BLaER1 treated with 17β-estradiol and CSF1 and Interleukin-3, amounts not matched to agents 10 nM and 100 nM (cell line): ENCODE measurements around the gene PDZD2.

Experiments
- H3K27ac ChIP-seq, 11 experiments: shearing (Covaris generic); formaldehyde crosslinking; 2 replicates each; pipeline ENCODE4 v1.8.1; 2022
- H3K27me3 ChIP-seq, 11 experiments: shearing (Covaris generic); formaldehyde crosslinking; 2 replicates each; pipeline ENCODE4 v1.8.1; 2022
- H3K36me3 ChIP-seq, 11 experiments: shearing (Covaris generic); formaldehyde crosslinking; 2 replicates each; pipeline ENCODE4 v1.8.1; 2022
- H3K4me1 ChIP-seq, 10 experiments: shearing (Covaris generic); formaldehyde crosslinking; 2 replicates each; pipeline ENCODE4 v1.8.1; 2022
- H3K4me2 ChIP-seq, 11 experiments: shearing (Covaris generic); formaldehyde crosslinking; 2 replicates each; pipeline ENCODE4 v1.8.1; 2022
- H3K4me3 ChIP-seq, 10 experiments: shearing (Covaris generic); formaldehyde crosslinking; 2 replicates each; pipeline ENCODE4 v1.8.1; 2022
- H3K9ac ChIP-seq, 11 experiments: shearing (Covaris generic); formaldehyde crosslinking; 2 replicates each; pipeline ENCODE4 v1.8.1; 2022
- H3K9me3 ChIP-seq, 11 experiments: shearing (Covaris generic); formaldehyde crosslinking; replicated peaks in 1 of 11; 2 replicates each; pipeline ENCODE4 v1.8.1; 2022
- H4K20me1 ChIP-seq, 11 experiments: shearing (Covaris generic); formaldehyde crosslinking; 2 replicates each; pipeline ENCODE4 v1.8.1; 2022
- Cebpa-rat ChIP-seq, 11 experiments: shearing (Covaris generic); IDR thresholded peaks; 2 replicates each; pipeline ENCODE4 v1.8.1; 2022

Gene PDZD2

GRCh38 chr5:31900296-31900865 is 261.4 kb downstream of the PDZD2 start:
- no peaks in the 10 kb centered on the region for H3K27me3 ChIP-seq

DNA sequence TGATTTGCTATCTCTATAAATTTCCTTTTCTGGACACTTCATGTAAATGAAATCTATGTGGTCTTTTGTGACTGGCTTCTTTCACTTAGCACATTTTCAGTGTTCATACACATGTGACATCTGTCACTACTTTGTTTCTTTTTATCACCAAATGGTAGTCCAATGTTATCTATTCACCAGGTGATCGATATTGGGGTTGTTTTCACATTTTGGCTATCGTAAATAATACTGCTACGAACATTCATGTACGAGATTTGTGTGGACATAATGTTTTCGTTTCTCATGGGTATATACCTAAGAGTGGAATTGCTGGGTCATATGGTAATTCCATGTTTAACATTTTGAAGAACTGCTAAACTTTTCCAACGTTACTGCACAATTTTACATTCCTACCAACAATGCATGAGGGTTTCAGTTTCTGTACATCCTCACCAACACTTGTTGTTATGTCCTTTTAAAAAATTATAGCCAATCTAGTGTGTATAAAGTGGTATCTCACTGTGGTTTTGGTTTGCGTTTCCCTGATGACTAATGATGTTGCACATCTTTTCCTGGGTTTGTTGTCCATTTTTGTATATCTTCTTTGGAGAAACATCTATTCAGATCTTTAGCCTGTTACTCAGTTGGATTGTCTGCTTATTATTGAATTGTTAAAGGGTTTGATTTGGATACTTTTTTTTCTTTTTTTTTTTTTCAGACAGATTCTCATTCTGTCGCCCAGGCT is 263.0 kb downstream of the PDZD2 start:
- H4K20me1 ChIP-seq = no peaks in the 10 kb centered on the region
- no peak overlapping the region for H3K27ac ChIP-seq
- no peak overlapping the region for H3K9ac ChIP-seq
- no peak overlapping the region for H3K4me2 ChIP-seq
- no peak overlapping the region for H3K4me3 ChIP-seq
- peaks cover 0 to 15% (median 6%) of the 10 kb centered on the region in 11 experiments; a peak in 9 of 22 replicates for H3K9me3 ChIP-seq
- no peaks in the 10 kb centered on the region for H3K27me3 ChIP-seq
- H3K4me1 ChIP-seq = no peaks in the 10 kb centered on the region
- no peak for TF ChIP-seq Cebpa-rat (IDR thresholded peaks at IDR 0.05)
- no peaks in the 10 kb centered on the region for H3K36me3 ChIP-seq

More at GRCh38 chr5:31900296-31900865, 261.4 kb downstream of the PDZD2 start:
- Histone ChIP-seq H3K9ac (no peak overlapping the region), H3K36me3 (no peaks in the 10 kb centered on the region), H4K20me1 (no peaks in the 10 kb centered on the region), H3K4me3 (no peak overlapping the region), H3K4me1 (no peaks in the 10 kb centered on the region), H3K9me3 (peaks cover 0 to 15% (median 6%) of the 10 kb centered on the region in 11 experiments; a peak in 9 of 22 replicates), H3K4me2 (no peak overlapping the region), H3K27ac (no peak overlapping the region)
- TF ChIP-seq Cebpa-rat (IDR thresholded peaks at IDR 0.05) = no peak

- no peaks in the 10 kb centered on the region for H3K4me1 ChIP-seq
- H3K4me2 ChIP-seq = no peak overlapping the region
- no peaks in the 10 kb centered on the region for H3K9me3 ChIP-seq
- H4K20me1 ChIP-seq = no peaks in the 10 kb centered on the region
- H3K27me3 ChIP-seq = no peaks in the 10 kb centered on the region
- TF ChIP-seq Cebpa-rat (IDR thresholded peaks at IDR 0.05) = no peak
- H3K4me3 ChIP-seq = no peak overlapping the region
- no peak overlapping the region for H3K9ac ChIP-seq
- H3K27ac ChIP-seq = no peak overlapping the region
- no peaks in the 10 kb centered on the region for H3K36me3 ChIP-seq
These were observed 269.5 kb downstream of the PDZD2 start for GRCh38 chr5:31908396-31908795.

- Histone ChIP-seq H3K27me3 (no peaks in the 10 kb centered on the region), H3K9me3 (no peaks in the 10 kb centered on the region), H3K36me3 (no peaks in the 10 kb centered on the region), H4K20me1 (no peaks in the 10 kb centered on the region), H3K27ac (no peak overlapping the region), H3K4me3 (no peak overlapping the region), H3K9ac (no peak overlapping the region), H3K4me2 (no peak overlapping the region), H3K4me1 (no peaks in the 10 kb centered on the region)
- no peak for TF ChIP-seq Cebpa-rat (IDR thresholded peaks at IDR 0.05)
These were observed 270.1 kb downstream of the PDZD2 start for GRCh38 chr5:31909073-31909472.

DNA sequence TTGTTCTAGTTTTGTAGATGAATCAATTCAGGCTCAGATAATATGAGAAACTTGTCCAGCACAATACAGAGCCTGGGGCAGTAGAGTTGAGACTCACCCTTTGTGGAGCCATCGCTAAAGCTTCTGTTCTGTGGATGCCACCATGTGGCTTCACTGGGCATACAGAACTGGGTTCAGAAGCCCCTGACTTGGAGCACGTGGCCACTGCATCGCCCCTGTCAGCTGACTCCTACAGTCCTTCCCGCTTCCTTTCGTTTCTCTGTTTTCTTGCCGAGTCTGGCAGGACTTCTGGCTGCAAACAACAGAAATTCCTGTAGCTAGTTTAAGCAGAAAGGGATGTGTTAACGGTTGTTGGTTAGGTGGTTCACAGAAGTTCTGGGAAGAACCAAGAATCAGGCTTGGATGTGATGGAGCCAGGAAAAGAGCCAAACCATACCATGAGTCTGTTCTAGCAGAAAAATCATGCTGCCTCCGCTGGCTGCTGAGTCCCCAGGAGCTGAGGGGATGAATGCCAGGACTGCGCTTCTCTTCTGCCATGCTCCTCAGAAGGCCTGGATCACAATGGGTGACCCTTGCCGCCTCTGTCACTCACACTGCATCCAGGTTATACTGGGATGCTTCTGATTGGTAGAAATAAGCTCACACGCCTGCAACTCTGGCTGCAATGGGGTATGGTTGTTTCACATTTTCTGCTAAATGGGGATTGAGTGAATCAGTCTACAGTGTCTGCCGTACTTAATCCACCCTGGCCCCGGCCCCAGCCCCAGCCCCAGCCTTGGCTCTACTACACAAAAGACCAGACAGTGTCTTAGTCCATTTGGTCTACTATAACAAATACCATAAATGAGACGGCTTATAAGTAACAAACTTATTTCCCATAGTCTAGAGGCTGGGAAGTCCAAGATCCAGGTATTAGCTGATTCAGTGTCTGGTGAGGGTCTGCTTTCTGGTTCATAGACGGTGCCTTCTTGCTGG is 272.6 kb downstream of the PDZD2 start:
- Histone ChIP-seq H3K27ac (no peak overlapping the region), H4K20me1 (no peaks in the 10 kb centered on the region), H3K4me3 (no peak overlapping the region), H3K36me3 (no peaks in the 10 kb centered on the region), H3K9me3 (no peaks in the 10 kb centered on the region), H3K27me3 (no peaks in the 10 kb centered on the region), H3K4me2 (no peak overlapping the region), H3K4me1 (no peaks in the 10 kb centered on the region), H3K9ac (no peak overlapping the region)
- no peak for TF ChIP-seq Cebpa-rat (IDR thresholded peaks at IDR 0.05)

GRCh38 chr5:31913808-31914207 is 274.9 kb downstream of the PDZD2 start:
- Histone ChIP-seq H3K4me3 (no peak overlapping the region), H3K27ac (no peak overlapping the region), H3K9ac (no peak overlapping the region), H3K36me3 (no peaks in the 10 kb centered on the region), H3K9me3 (no peaks in the 10 kb centered on the region), H3K4me1 (peaks cover 0 to 5% (median 0%) of the 10 kb centered on the region in 10 experiments; a peak in 2 of 20 replicates), H3K27me3 (no peaks in the 10 kb centered on the region), H3K4me2 (no peak overlapping the region), H4K20me1 (no peaks in the 10 kb centered on the region)
- no peak for TF ChIP-seq Cebpa-rat (IDR thresholded peaks at IDR 0.05)

- H3K27ac ChIP-seq = no peak overlapping the region
- no peaks in the 10 kb centered on the region for H3K36me3 ChIP-seq
- no peak for TF ChIP-seq Cebpa-rat (IDR thresholded peaks at IDR 0.05)
- H3K9ac ChIP-seq = no peak overlapping the region
- no peak overlapping the region for H3K4me3 ChIP-seq
- peaks cover 0 to 10% (median 0%) of the 10 kb centered on the region in 10 experiments; a peak in 2 of 20 replicates for H3K4me1 ChIP-seq
- no peaks in the 10 kb centered on the region for H3K27me3 ChIP-seq
- H3K4me2 ChIP-seq = no peak overlapping the region
- H4K20me1 ChIP-seq = no peaks in the 10 kb centered on the region
- H3K9me3 ChIP-seq = no peaks in the 10 kb centered on the region
These were observed 277.4 kb downstream of the PDZD2 start for GRCh38 chr5:31916327-31916726.

GRCh38 chr5:31918739-31919138 is 279.8 kb downstream of the PDZD2 start:
- Histone ChIP-seq H3K9me3 (no peaks in the 10 kb centered on the region), H3K4me3 (no peak overlapping the region), H3K27ac (no peak overlapping the region), H3K27me3 (no peaks in the 10 kb centered on the region), H3K4me1 (peaks cover 0 to 19% (median 0%) of the 10 kb centered on the region in 10 experiments; a peak in 4 of 20 replicates), H3K9ac (no peak overlapping the region), H4K20me1 (no peaks in the 10 kb centered on the region), H3K4me2 (peak overlapping the region in 2 of 11 experiments; percentile 40 to 41; a peak in 4 of 22 replicates), H3K36me3 (no peaks in the 10 kb centered on the region)
- TF ChIP-seq Cebpa-rat (IDR thresholded peaks at IDR 0.05) = no peak

DNA sequence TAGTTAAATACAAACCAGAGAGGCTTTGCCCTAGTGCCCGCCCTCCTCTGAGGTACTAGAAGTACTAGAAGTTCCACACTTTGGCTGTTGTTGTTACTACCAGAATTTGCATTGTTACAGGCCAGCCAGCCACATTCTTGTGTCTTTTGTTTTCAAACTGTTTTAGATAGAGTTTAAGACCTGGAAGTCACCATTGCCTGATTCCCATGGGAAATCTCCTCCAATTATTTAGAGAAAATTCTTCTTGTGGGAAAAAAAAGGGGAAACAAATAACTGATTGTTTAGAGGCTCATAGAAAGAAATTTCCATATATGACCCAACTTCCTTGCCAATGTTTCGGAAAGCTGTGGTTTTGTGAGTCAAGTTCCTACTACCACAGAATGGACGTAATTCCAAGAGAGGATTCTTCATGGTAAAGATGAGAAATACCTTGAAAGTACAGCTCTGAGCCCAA is 282.9 kb downstream of the PDZD2 start:
- Histone ChIP-seq H3K27me3 (no peaks in the 10 kb centered on the region), H3K4me3 (no peak overlapping the region), H3K9me3 (no peaks in the 10 kb centered on the region), H3K4me1 (peaks cover 0 to 19% (median 0%) of the 10 kb centered on the region in 10 experiments; a peak in 4 of 20 replicates), H4K20me1 (no peaks in the 10 kb centered on the region), H3K36me3 (no peaks in the 10 kb centered on the region), H3K27ac (no peak overlapping the region), H3K4me2 (peak overlapping the region in 1 of 11 experiments; percentile 19; a peak in 1 of 22 replicates), H3K9ac (no peak overlapping the region)
- no peak for TF ChIP-seq Cebpa-rat (IDR thresholded peaks at IDR 0.05)
